Body of pancreas (tissue), 4 donors: ENCODE measurements around the gene CCDC7. TPM values are rescaled to one million over a fixed set of nuclear protein-coding genes. Genes with fewer than 3 reads are reported as not detected.
"Not testable (repeated sequence)": the region's sequence is repeated elsewhere in the genome, so short reads cannot be mapped to it uniquely, and the experiment has no call there.

ENCODE experiments used
- ATAC-seq: fragments of 150-250 bp; one replicate; pipeline ENCODE4 v1.9.1; 2016
- DNase-seq, 4 donors: peaks; one replicate each; pipeline ENCODE4 v3.0.0-alpha.2; 2019
- H3K27ac ChIP-seq, 4 donors: fragments of 200-600 bp; sonication (generic); 1 replicate in 3 of 4; 2 replicates in 1 of 4; pipeline versions ENCODE4 v1.5.1 to v1.6.1; 2016 to 2019; ENCODE audit warnings: mild to moderate bottlenecking in 1 of 4, mixed read lengths in 1 of 4, moderate library complexity in 1 of 4
- H3K27me3 ChIP-seq, 2 donors: fragments of 200-600 bp; sonication (generic); one replicate each; pipeline ENCODE4 v1.6.0; 2016; ENCODE audit warnings: mild to moderate bottlenecking in 1 of 2
- H3K36me3 ChIP-seq, 2 donors: fragments of 200-600 bp; sonication (generic); replicated peaks in 1 of 2; 2 replicates each; pipeline ENCODE4 v1.5.1; 2016; ENCODE audit warnings: low read depth in 2 of 2; ENCODE audit not compliant: insufficient read depth in 1 of 2
- H3K4me1 ChIP-seq: fragments of 200-600 bp; sonication (generic); one replicate; pipeline ENCODE4 v1.6.0; 2016
- H3K4me3 ChIP-seq, 2 donors: fragments of 200-600 bp; sonication (generic); 1 replicate in 1 of 2; 2 replicates in 1 of 2; pipeline ENCODE4 v1.5.1; 2016 to 2019
- H3K9me3 ChIP-seq, 3 donors: fragments of 200-600 bp; sonication (generic); 1 replicate in 2 of 3; 2 replicates in 1 of 3; pipeline ENCODE4 v1.5.1; 2016
- CTCF ChIP-seq, 7 experiments: fragments of 450-650 bp in 4 of 7; fragments of 200-600 bp in 3 of 7; sonication (generic) in 3 of 7; IDR thresholded peaks; one replicate each; pipeline ENCODE4 v1.5.1; 2016 to 2019; ENCODE audit warnings: antibody characterized with exemption in 7 of 7
- POLR2A ChIP-seq, 3 donors: fragments of 450-650 bp; IDR thresholded peaks; one replicate each; pipeline ENCODE4 v1.6.1; 2016; ENCODE audit warnings: antibody characterized with exemption in 3 of 3, mild to moderate bottlenecking in 2 of 3
- WGBS, 2 donors: methylation state at CpG; one replicate each; pipeline ENCODE4 v1.1.5; 2017; 5-methylcytosine and 5-hydroxymethylcytosine counted together
- intact Hi-C: fragments of 100-400 bp; cut with DNase I; formaldehyde crosslinking; loops from one replicate; pipeline ENCODE4 v1.15.1; 2023
- total RNA-seq, 2 donors: library from RNA; depleted of rRNA; stranded (reverse); fragments of >200 nt; gene quantifications; one replicate each; pipeline ENCODE4 v1.1.0, GENCODE V29; 2016

The CCDC7 gene
- total RNA-seq, 2 donors from 2014 or later = 4.3 to 23.6 TPM

DNA sequence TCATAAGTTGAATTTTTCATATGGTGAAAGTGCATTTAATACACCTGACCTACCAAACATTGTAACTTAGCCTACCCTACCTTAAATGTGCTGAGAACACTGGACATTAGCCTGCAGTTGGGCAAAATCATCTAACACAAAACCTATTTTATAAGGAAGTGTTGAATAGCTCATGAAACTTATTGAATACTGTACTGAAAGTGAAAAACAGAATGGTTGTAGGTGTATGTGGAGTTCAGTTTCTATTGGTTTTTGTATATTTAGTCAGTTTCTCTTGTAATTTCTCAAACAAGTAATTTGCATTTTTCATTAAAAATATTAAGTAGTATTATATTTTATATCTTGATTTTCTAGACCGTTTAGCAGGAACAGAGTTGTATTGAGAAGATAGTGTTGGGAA lies 15.3 kb downstream of the CCDC7 start:
- Histone ChIP-seq H3K36me3 (peaks cover 0 to 2% of the 10 kb centered on the region in 2 donors), H3K27ac (no peak overlapping the region), H3K4me1 (no peaks in the 10 kb centered on the region), H3K27me3 (no peaks in the 10 kb centered on the region), H3K4me3 (no peak overlapping the region), H3K9me3 (no peaks in the 10 kb centered on the region)
- no peak for DNase-seq
- 78 to 86% methylated on average over 1 of the region's 1 CpG for WGBS, 2 donors
- TF ChIP-seq CTCF (IDR thresholded peaks at IDR 0.05) (no peak), POLR2A (IDR thresholded peaks at IDR 0.05) (no peak)
- intact Hi-C loops = no loop called here
- no peak for ATAC-seq

DNA sequence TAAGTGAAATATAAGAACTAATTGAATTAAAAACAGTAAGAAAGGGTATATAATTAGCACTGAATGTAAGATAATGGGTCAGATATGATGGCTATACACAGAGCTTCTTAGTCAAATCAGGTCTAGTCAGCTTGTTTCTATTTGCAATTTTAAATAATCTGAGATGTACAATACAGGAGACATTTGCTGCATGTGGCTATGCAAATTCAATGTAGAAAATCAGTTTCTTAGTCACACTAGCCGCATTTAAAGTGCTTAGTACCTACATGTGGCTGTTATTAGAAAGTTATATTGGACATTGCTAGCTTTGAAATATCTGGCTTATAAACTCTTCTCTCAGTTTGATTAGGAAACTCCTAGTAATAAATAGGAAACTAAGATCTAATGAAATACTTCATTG lies 25.3 kb downstream of the CCDC7 start:
- H3K4me3 ChIP-seq = no peak overlapping the region
- no peaks in the 10 kb centered on the region for H3K4me1 ChIP-seq
- WGBS, 2 donors = 96 to 97% methylated on average over 1 of the region's 1 CpG
- no peaks in the 10 kb centered on the region for H3K27me3 ChIP-seq
- no peaks in the 10 kb centered on the region for H3K36me3 ChIP-seq
- no peak for ATAC-seq
- H3K9me3 ChIP-seq = no peaks in the 10 kb centered on the region
- no peak for DNase-seq
- H3K27ac ChIP-seq = no peak overlapping the region
- intact Hi-C loops = no loop called here
- TF ChIP-seq POLR2A (IDR thresholded peaks at IDR 0.05) = no peak
- TF ChIP-seq CTCF (IDR thresholded peaks at IDR 0.05) = no peak

GRCh38 chr10:32477499-32477898 lies 31.6 kb downstream of the CCDC7 start:
- DNase-seq = no peak
- TF ChIP-seq CTCF (IDR thresholded peaks at IDR 0.05) (no peak), POLR2A (IDR thresholded peaks at IDR 0.05) (no peak)
- WGBS, 2 donors = 96 to 100% methylated on average over 1 of the region's 1 CpG
- H3K36me3 ChIP-seq = no peaks in the 10 kb centered on the region
- no peak for ATAC-seq
- intact Hi-C loops = no loop called here
- H3K9me3 ChIP-seq = peaks cover 0 to 5% (median 0%) of the 10 kb centered on the region in 3 donors
- H3K4me1 ChIP-seq = no peaks in the 10 kb centered on the region
- H3K27me3 ChIP-seq = no peaks in the 10 kb centered on the region
- no peak overlapping the region for H3K27ac ChIP-seq
- no peak overlapping the region for H3K4me3 ChIP-seq

DNA sequence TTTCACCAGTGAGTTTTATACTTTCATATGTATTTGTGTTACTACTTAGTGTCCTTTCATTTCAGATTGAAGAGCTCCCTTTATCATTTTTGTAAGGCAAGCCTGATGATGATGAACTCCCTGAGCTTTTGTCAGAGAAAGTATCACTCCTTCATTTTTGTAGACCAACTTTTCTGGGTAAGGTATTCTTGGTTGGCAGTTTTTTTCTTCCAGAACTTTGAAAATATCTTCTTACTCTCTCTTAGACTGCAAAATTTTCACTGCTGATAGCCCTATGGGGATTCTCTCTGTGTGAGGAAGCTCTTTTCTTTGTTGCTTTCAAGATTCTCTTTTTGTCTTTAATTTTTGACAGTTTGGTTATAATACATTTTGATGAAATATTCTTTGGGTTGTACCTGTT lies 35.7 kb downstream of the CCDC7 start:
- H3K4me1 ChIP-seq = no peaks in the 10 kb centered on the region

DNA sequence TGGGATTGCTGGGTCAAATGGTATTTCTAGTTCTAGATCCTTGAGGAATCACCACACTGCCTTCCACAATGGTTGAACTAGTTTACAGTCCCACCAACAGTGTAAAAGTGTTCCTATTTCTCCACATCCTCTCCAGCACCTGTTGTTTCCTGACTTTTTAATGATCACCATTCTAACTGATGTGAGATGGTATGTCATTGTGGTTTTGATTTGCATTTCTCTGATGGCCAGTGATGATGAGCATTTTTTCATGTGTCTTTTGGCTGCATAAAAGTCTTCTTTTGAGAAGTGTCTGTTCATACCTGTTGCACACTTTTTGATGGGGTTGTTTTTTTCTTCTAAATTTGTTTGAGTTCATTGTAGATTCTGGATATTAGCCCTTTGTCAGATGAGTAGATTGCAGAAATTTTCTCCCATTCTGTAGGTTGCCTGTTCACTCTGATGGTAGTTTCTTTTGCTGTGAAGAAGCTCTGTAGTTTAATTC lies 37.1 kb downstream of the CCDC7 start:
- DNase-seq, H3K4me3 ChIP-seq, H3K27ac ChIP-seq, ATAC-seq, H3K27me3 ChIP-seq, H3K36me3 ChIP-seq, H3K4me1 ChIP-seq, intact Hi-C loops, H3K9me3 ChIP-seq: not testable (repeated sequence)

More for the DNA sequence above, 35.7 kb downstream of the CCDC7 start:
- H3K27me3 ChIP-seq = no peaks in the 10 kb centered on the region
- H3K4me3 ChIP-seq = no peak overlapping the region
- intact Hi-C loops = no loop called here
- H3K9me3 ChIP-seq = peaks cover 0 to 5% (median 0%) of the 10 kb centered on the region in 3 donors
- TF ChIP-seq CTCF (IDR thresholded peaks at IDR 0.05) (no peak), POLR2A (IDR thresholded peaks at IDR 0.05) (no peak)
- ATAC-seq (no peak), DNase-seq (no peak)
- H3K36me3 ChIP-seq = no peaks in the 10 kb centered on the region
- H3K27ac ChIP-seq = no peak overlapping the region

- ATAC-seq, H3K4me3 ChIP-seq, H3K9me3 ChIP-seq, H3K27ac ChIP-seq, H3K27me3 ChIP-seq, H3K36me3 ChIP-seq, H3K4me1 ChIP-seq, intact Hi-C loops, DNase-seq: not testable (repeated sequence)
- 79 to 86% methylated on average over 10 of the region's 10 CpGs for WGBS, 2 donors
Measured at GRCh38 chr10:32488038-32488437, 42.1 kb downstream of the CCDC7 start.
